ENCODE results near the gene RBM44.
"Not testable (repeated sequence)": the region's sequence is repeated elsewhere in the genome, so short reads cannot be mapped to it uniquely, and the experiment has no call there.

The RBM44 gene

DNA sequence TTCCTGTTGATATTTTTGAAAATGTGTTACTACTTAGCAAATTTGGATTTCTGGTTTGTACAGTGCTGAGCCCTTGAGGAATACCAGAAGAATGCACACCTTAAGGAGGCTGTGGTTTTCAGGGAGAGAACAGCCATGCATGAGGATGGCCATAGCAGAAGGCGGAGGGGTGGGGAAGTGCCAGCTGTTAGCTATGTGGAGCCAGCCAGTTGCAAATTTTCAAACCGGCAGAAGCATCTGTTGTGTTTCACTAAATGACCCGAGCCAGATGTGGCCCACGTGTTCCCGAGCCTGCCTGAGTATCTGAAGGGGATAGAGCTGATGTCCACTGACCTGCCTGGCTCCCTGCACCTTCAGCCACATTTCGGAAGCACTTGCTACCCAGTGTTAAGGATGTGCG, 16.4 kb upstream of the RBM44 start:
- H3K36me3 ChIP-seq (replicated peaks; ENCODE audit: insufficient read depth, low read length) = 0 out of 2 replicates have a peak, but pooled peaks cover 4% of the 10 kb centered on the region

DNA sequence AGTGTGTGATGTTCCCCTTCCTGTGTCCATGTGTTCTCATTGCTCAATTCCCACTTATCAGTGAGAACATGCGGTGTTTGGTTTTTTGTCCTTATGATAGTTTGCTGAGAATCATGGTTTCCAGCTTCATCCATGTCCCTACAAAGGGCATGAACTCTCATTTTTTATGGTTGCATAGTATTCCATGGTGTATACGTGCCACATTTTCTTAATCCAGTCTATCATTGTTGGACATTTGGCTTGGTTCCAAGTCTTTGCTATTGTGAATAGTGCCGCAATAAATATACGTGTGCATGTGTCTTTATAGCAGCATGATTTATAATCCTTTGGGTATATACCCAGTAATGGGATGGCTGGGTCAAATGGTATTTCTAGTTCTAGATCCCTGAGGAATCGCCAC, 14.9 kb upstream of the RBM44 start:
- not testable (repeated sequence) for H3K4me3 ChIP-seq (ENCODE audit: low read length); H4K20me1 ChIP-seq (ENCODE audit: insufficient read depth, low read length); H3F3A ChIP-seq (ENCODE audit: insufficient read depth, low read length); H3K27me3 ChIP-seq (replicated peaks; ENCODE audit: insufficient read depth, low read length); H3K9ac ChIP-seq (ENCODE audit: low read length); H2AFZ ChIP-seq (ENCODE audit: low read length); H3K9me2 ChIP-seq (replicated peaks; ENCODE audit: insufficient read depth, low read length); H3K4me1 ChIP-seq (ENCODE audit: low read length); H3K4me2 ChIP-seq (ENCODE audit: low read depth, low read length); H3K36me3 ChIP-seq (replicated peaks; ENCODE audit: insufficient read depth, low read length); H3K79me2 ChIP-seq (ENCODE audit: low read length); DNase-seq; H3K9me3 ChIP-seq (replicated peaks; ENCODE audit: insufficient read depth, low read length); H3K27ac ChIP-seq (ENCODE audit: low read length)

More for the DNA sequence above, 16.4 kb upstream of the RBM44 start:
- Histone ChIP-seq H3K4me3 (ENCODE audit: low read length) (no peak overlapping the region), H3K9me2 (replicated peaks; ENCODE audit: insufficient read depth, low read length) (no peaks in the 10 kb centered on the region), H3K79me2 (ENCODE audit: low read length) (no peaks in the 10 kb centered on the region), H3K4me1 (ENCODE audit: low read length) (no peaks in the 10 kb centered on the region), H3K9me3 (replicated peaks; ENCODE audit: insufficient read depth, low read length) (no peaks in the 10 kb centered on the region), H3F3A (ENCODE audit: insufficient read depth, low read length) (no peaks in the 10 kb centered on the region), H2AFZ (ENCODE audit: low read length) (no peak overlapping the region), H4K20me1 (ENCODE audit: insufficient read depth, low read length) (no peaks in the 10 kb centered on the region), H3K9ac (ENCODE audit: low read length) (no peak overlapping the region), H3K4me2 (ENCODE audit: low read depth, low read length) (no peak overlapping the region), H3K27ac (ENCODE audit: low read length) (no peak overlapping the region), H3K27me3 (replicated peaks; ENCODE audit: insufficient read depth, low read length) (no peaks in the 10 kb centered on the region)
- DNase-seq = no peak
- no peak for TF ChIP-seq EZH2phosphoT487 (IDR thresholded peaks at IDR 0.05; ENCODE audit: low read length)
- TF ChIP-seq EZH2 (optimal IDR thresholded peaks at IDR 0.05; ENCODE audit: low read depth, low read length) = no peak
- TF ChIP-seq, protein P1, sequence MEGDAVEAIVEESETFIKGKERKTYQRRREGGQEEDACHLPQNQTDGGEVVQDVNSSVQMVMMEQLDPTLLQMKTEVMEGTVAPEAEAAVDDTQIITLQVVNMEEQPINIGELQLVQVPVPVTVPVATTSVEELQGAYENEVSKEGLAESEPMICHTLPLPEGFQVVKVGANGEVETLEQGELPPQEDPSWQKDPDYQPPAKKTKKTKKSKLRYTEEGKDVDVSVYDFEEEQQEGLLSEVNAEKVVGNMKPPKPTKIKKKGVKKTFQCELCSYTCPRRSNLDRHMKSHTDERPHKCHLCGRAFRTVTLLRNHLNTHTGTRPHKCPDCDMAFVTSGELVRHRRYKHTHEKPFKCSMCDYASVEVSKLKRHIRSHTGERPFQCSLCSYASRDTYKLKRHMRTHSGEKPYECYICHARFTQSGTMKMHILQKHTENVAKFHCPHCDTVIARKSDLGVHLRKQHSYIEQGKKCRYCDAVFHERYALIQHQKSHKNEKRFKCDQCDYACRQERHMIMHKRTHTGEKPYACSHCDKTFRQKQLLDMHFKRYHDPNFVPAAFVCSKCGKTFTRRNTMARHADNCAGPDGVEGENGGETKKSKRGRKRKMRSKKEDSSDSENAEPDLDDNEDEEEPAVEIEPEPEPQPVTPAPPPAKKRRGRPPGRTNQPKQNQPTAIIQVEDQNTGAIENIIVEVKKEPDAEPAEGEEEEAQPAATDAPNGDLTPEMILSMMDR (IDR thresholded peaks at IDR 0.05; ENCODE audit: low read length) = no peak

DNA sequence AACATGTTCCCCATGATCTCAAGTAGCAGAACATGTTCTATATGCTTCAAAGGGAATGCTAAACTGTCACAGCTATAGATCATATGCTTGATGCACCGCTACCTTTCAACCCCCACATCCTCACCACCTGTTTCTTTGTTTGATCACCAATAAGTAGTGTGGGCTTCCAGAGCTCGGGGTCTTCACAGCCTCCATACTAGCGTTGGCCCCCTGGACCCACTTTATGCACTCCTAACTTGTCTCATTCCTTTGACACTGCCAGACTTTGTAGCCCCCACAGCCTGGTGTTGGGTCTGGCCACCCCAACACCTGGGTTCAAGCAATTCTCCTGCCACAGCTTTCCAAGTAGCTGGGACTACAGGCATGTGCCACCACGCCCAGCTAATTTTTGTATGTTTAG, 11.6 kb upstream of the RBM44 start:
- no peak for DNase-seq

DNA sequence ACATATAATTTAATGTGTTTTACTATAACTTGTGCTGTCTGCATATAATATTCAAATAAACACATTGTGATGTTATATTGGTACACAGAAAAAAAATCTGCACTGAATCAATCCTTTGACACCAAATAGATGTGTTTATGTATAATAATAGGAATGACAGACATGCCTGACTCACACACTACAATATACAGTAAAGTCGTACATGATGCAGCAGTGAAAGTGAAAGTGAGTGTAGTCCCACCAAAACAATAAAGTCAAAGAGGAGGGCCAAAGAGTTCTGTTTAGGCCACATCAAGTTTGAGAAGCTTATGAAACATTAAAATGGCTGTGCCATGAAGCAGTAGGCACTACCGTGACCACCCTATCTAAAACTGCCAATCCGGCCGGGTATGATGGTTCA, 8.2 kb upstream of the RBM44 start:
- no peaks in the 10 kb centered on the region for H3K9me2 ChIP-seq (replicated peaks; ENCODE audit: insufficient read depth, low read length)
- DNase-seq = no peak
- H3K79me2 ChIP-seq (ENCODE audit: low read length) = no peaks in the 10 kb centered on the region
- no peaks in the 10 kb centered on the region for H3K4me1 ChIP-seq (ENCODE audit: low read length)
- no peak overlapping the region for H2AFZ ChIP-seq (ENCODE audit: low read length)
- no peak overlapping the region for H3K4me3 ChIP-seq (ENCODE audit: low read length)
- no peak for TF ChIP-seq EZH2phosphoT487 (IDR thresholded peaks at IDR 0.05; ENCODE audit: low read length)
- TF ChIP-seq, protein P1 (IDR thresholded peaks at IDR 0.05; ENCODE audit: low read length) = no peak
- no peak for TF ChIP-seq EZH2 (optimal IDR thresholded peaks at IDR 0.05; ENCODE audit: low read depth, low read length)
- H3K27me3 ChIP-seq (replicated peaks; ENCODE audit: insufficient read depth, low read length) = no peaks in the 10 kb centered on the region
- H3K9me3 ChIP-seq (replicated peaks; ENCODE audit: insufficient read depth, low read length) = no peaks in the 10 kb centered on the region
- H3F3A ChIP-seq (ENCODE audit: insufficient read depth, low read length) = no peaks in the 10 kb centered on the region
- H3K36me3 ChIP-seq (replicated peaks; ENCODE audit: insufficient read depth, low read length) = no peaks in the 10 kb centered on the region
- H3K27ac ChIP-seq (ENCODE audit: low read length) = no peak overlapping the region
- no peaks in the 10 kb centered on the region for H4K20me1 ChIP-seq (ENCODE audit: insufficient read depth, low read length)
- no peak overlapping the region for H3K9ac ChIP-seq (ENCODE audit: low read length)
- no peak overlapping the region for H3K4me2 ChIP-seq (ENCODE audit: low read depth, low read length)

More for the DNA sequence above, 11.6 kb upstream of the RBM44 start:
- H3K4me3 ChIP-seq (ENCODE audit: low read length) = no peak overlapping the region
- no peak for TF ChIP-seq EZH2phosphoT487 (IDR thresholded peaks at IDR 0.05; ENCODE audit: low read length)
- TF ChIP-seq, protein P1 (IDR thresholded peaks at IDR 0.05; ENCODE audit: low read length) = no peak
- TF ChIP-seq EZH2 (optimal IDR thresholded peaks at IDR 0.05; ENCODE audit: low read depth, low read length) = no peak
- H3K9ac ChIP-seq (ENCODE audit: low read length) = no peak overlapping the region
- H3K4me2 ChIP-seq (ENCODE audit: low read depth, low read length) = no peak overlapping the region
- no peak overlapping the region for H3K27ac ChIP-seq (ENCODE audit: low read length)
- no peaks in the 10 kb centered on the region for H3K27me3 ChIP-seq (replicated peaks; ENCODE audit: insufficient read depth, low read length)
- H3K36me3 ChIP-seq (replicated peaks; ENCODE audit: insufficient read depth, low read length) = no peaks in the 10 kb centered on the region
- H3K9me3 ChIP-seq (replicated peaks; ENCODE audit: insufficient read depth, low read length) = no peaks in the 10 kb centered on the region
- no peak overlapping the region for H2AFZ ChIP-seq (ENCODE audit: low read length)
- H3K79me2 ChIP-seq (ENCODE audit: low read length) = no peaks in the 10 kb centered on the region
- no peaks in the 10 kb centered on the region for H3F3A ChIP-seq (ENCODE audit: insufficient read depth, low read length)
- H3K9me2 ChIP-seq (replicated peaks; ENCODE audit: insufficient read depth, low read length) = no peaks in the 10 kb centered on the region
- H4K20me1 ChIP-seq (ENCODE audit: insufficient read depth, low read length) = no peaks in the 10 kb centered on the region
- H3K4me1 ChIP-seq (ENCODE audit: low read length) = no peaks in the 10 kb centered on the region

All from MM.1S (cell line).